Measurements from ENCODE around the gene NEDD4L.

NEDD4L gene

GRCh38 chr18:58403799-58404455, 359.9 kb downstream of the NEDD4L start:
- H3K79me2 ChIP-seq (ENCODE audit: control insufficient read depth, insufficient read depth, low read length, unreplicated experiment): no peaks in the 10 kb centered on the region
- no peak overlapping the region for H2AFZ ChIP-seq (ENCODE audit: low read length, unreplicated experiment)
- no peaks in the 10 kb centered on the region for H3K36me3 ChIP-seq (ENCODE audit: insufficient read depth, low read length)
- no peak overlapping the region for H3K4me3 ChIP-seq (ENCODE audit: low read depth, low read length)
- no peaks in the 10 kb centered on the region for H3K27me3 ChIP-seq (ENCODE audit: insufficient read depth, low read length)
- H3K27ac ChIP-seq (ENCODE audit: low read depth, low read length): no peak overlapping the region
- H3K4me1 ChIP-seq (ENCODE audit: control insufficient read depth, insufficient read depth, low read length, unreplicated experiment): peaks cover 8% of the 10 kb centered on the region

GRCh38 chr18:58405107-58405898, 361.3 kb downstream of the NEDD4L start:
- H3K36me3 ChIP-seq (ENCODE audit: insufficient read depth, low read length): no peaks in the 10 kb centered on the region
- no peaks in the 10 kb centered on the region for H3K79me2 ChIP-seq (ENCODE audit: control insufficient read depth, insufficient read depth, low read length, unreplicated experiment)
- H2AFZ ChIP-seq (ENCODE audit: low read length, unreplicated experiment): no peak overlapping the region
- no peak overlapping the region for H3K27ac ChIP-seq (ENCODE audit: low read depth, low read length)
- no peak overlapping the region for H3K4me3 ChIP-seq (ENCODE audit: low read depth, low read length)
- H3K27me3 ChIP-seq (ENCODE audit: insufficient read depth, low read length): no peaks in the 10 kb centered on the region
- H3K4me1 ChIP-seq (ENCODE audit: control insufficient read depth, insufficient read depth, low read length, unreplicated experiment): peaks cover 8% of the 10 kb centered on the region

- H3K27me3 ChIP-seq (ENCODE audit: insufficient read depth, low read length): no peaks in the 10 kb centered on the region
- no peak overlapping the region for H3K4me3 ChIP-seq (ENCODE audit: low read depth, low read length)
- H2AFZ ChIP-seq (ENCODE audit: low read length, unreplicated experiment): no peak overlapping the region
- no peak overlapping the region for H3K27ac ChIP-seq (ENCODE audit: low read depth, low read length)
- H3K79me2 ChIP-seq (ENCODE audit: control insufficient read depth, insufficient read depth, low read length, unreplicated experiment): no peaks in the 10 kb centered on the region
- H3K4me1 ChIP-seq (ENCODE audit: control insufficient read depth, insufficient read depth, low read length, unreplicated experiment): peaks cover 4% of the 10 kb centered on the region
- no peaks in the 10 kb centered on the region for H3K36me3 ChIP-seq (ENCODE audit: insufficient read depth, low read length)
Measured at GRCh38 chr18:58407263-58407648, 363.2 kb downstream of the NEDD4L start.

- Histone ChIP-seq H3K4me3 (ENCODE audit: low read depth, low read length) (no peak overlapping the region), H3K4me1 (ENCODE audit: control insufficient read depth, insufficient read depth, low read length, unreplicated experiment) (no peaks in the 10 kb centered on the region), H3K27ac (ENCODE audit: low read depth, low read length) (no peak overlapping the region), H3K36me3 (ENCODE audit: insufficient read depth, low read length) (no peaks in the 10 kb centered on the region), H3K79me2 (ENCODE audit: control insufficient read depth, insufficient read depth, low read length, unreplicated experiment) (no peaks in the 10 kb centered on the region), H3K27me3 (ENCODE audit: insufficient read depth, low read length) (no peaks in the 10 kb centered on the region), H2AFZ (ENCODE audit: low read length, unreplicated experiment) (no peak overlapping the region)
Measured at GRCh38 chr18:58407649-58408407, 363.8 kb downstream of the NEDD4L start.

GRCh38 chr18:58408665-58409064, 364.6 kb downstream of the NEDD4L start:
- H3K4me3 ChIP-seq (ENCODE audit: low read depth, low read length): no peak overlapping the region
- H2AFZ ChIP-seq (ENCODE audit: low read length, unreplicated experiment): no peak overlapping the region
- no peaks in the 10 kb centered on the region for H3K27me3 ChIP-seq (ENCODE audit: insufficient read depth, low read length)
- no peaks in the 10 kb centered on the region for H3K36me3 ChIP-seq (ENCODE audit: insufficient read depth, low read length)
- no peak overlapping the region for H3K27ac ChIP-seq (ENCODE audit: low read depth, low read length)
- H3K79me2 ChIP-seq (ENCODE audit: control insufficient read depth, insufficient read depth, low read length, unreplicated experiment): no peaks in the 10 kb centered on the region
- no peaks in the 10 kb centered on the region for H3K4me1 ChIP-seq (ENCODE audit: control insufficient read depth, insufficient read depth, low read length, unreplicated experiment)

GRCh38 chr18:58409802-58410445, 365.9 kb downstream of the NEDD4L start:
- no peak overlapping the region for H2AFZ ChIP-seq (ENCODE audit: low read length, unreplicated experiment)
- H3K79me2 ChIP-seq (ENCODE audit: control insufficient read depth, insufficient read depth, low read length, unreplicated experiment): no peaks in the 10 kb centered on the region
- H3K4me3 ChIP-seq (ENCODE audit: low read depth, low read length): no peak overlapping the region
- H3K4me1 ChIP-seq (ENCODE audit: control insufficient read depth, insufficient read depth, low read length, unreplicated experiment): no peaks in the 10 kb centered on the region
- no peak overlapping the region for H3K27ac ChIP-seq (ENCODE audit: low read depth, low read length)
- no peaks in the 10 kb centered on the region for H3K27me3 ChIP-seq (ENCODE audit: insufficient read depth, low read length)
- no peaks in the 10 kb centered on the region for H3K36me3 ChIP-seq (ENCODE audit: insufficient read depth, low read length)

- no peak overlapping the region for H3K4me3 ChIP-seq (ENCODE audit: low read depth, low read length)
- H3K27ac ChIP-seq (ENCODE audit: low read depth, low read length): no peak overlapping the region
- H3K36me3 ChIP-seq (ENCODE audit: insufficient read depth, low read length): no peaks in the 10 kb centered on the region
- H3K79me2 ChIP-seq (ENCODE audit: control insufficient read depth, insufficient read depth, low read length, unreplicated experiment): no peaks in the 10 kb centered on the region
- H2AFZ ChIP-seq (ENCODE audit: low read length, unreplicated experiment): no peak overlapping the region
- no peaks in the 10 kb centered on the region for H3K27me3 ChIP-seq (ENCODE audit: insufficient read depth, low read length)
- peaks cover 4% of the 10 kb centered on the region for H3K4me1 ChIP-seq (ENCODE audit: control insufficient read depth, insufficient read depth, low read length, unreplicated experiment)
Measured at GRCh38 chr18:58411323-58411722, 367.3 kb downstream of the NEDD4L start.

- H3K36me3 ChIP-seq (ENCODE audit: insufficient read depth, low read length): no peaks in the 10 kb centered on the region
- H3K27me3 ChIP-seq (ENCODE audit: insufficient read depth, low read length): no peaks in the 10 kb centered on the region
Measured at GRCh38 chr18:58412844-58413666, 369.0 kb downstream of the NEDD4L start.

GRCh38 chr18:58413667-58414628, 369.9 kb downstream of the NEDD4L start:
- Histone ChIP-seq H3K36me3 (ENCODE audit: insufficient read depth, low read length) (no peaks in the 10 kb centered on the region), H3K27ac (ENCODE audit: low read depth, low read length) (no peak overlapping the region), H3K4me1 (ENCODE audit: control insufficient read depth, insufficient read depth, low read length, unreplicated experiment) (peaks cover 26% of the 10 kb centered on the region), H3K27me3 (ENCODE audit: insufficient read depth, low read length) (no peaks in the 10 kb centered on the region), H3K4me3 (ENCODE audit: low read depth, low read length) (no peak overlapping the region), H2AFZ (ENCODE audit: low read length, unreplicated experiment) (no peak overlapping the region), H3K79me2 (ENCODE audit: control insufficient read depth, insufficient read depth, low read length, unreplicated experiment) (no peaks in the 10 kb centered on the region)

More at GRCh38 chr18:58412844-58413666, 369.0 kb downstream of the NEDD4L start:
- Histone ChIP-seq H2AFZ (ENCODE audit: low read length, unreplicated experiment) (no peak overlapping the region), H3K79me2 (ENCODE audit: control insufficient read depth, insufficient read depth, low read length, unreplicated experiment) (no peaks in the 10 kb centered on the region), H3K27ac (ENCODE audit: low read depth, low read length) (no peak overlapping the region), H3K4me1 (ENCODE audit: control insufficient read depth, insufficient read depth, low read length, unreplicated experiment) (peaks cover 21% of the 10 kb centered on the region), H3K4me3 (ENCODE audit: low read depth, low read length) (no peak overlapping the region)
